HG02870 (cell line): ENCODE results near the gene ANKZF1.
"Not testable (repeated sequence)": the region's sequence is repeated elsewhere in the genome, so short reads cannot be mapped to it uniquely, and the experiment has no call there.

Experiments used
- ATAC-seq: cut with Tn5 transposase; IDR thresholded peaks from one replicate; pipeline ENCODE4 v1.9.1; 2021; ENCODE audit warnings: mild to moderate bottlenecking, moderate library complexity; ENCODE audit not compliant: unreplicated experiment

Gene ANKZF1

GRCh38 chr2:219229305-219230058, at the start of gene ANKZF1, which contains the start of gene ATG9A:
Gene ANKZF1 (plus strand): TSS chr2:219229806. CDS start chr2:219230258, 452 bp downstream.
Gene ATG9A (minus strand): TSS chr2:219229636. CDS start chr2:219228024, 1,612 bp downstream.
- peak; percentile 97 for ATAC-seq

GRCh38 chr2:219180961-219181360, 48.6 kb upstream of the ANKZF1 start:
- ATAC-seq, result no peak

GRCh38 chr2:219181531-219181930, 48.1 kb upstream of the ANKZF1 start:
- no peak for ATAC-seq

GRCh38 chr2:219182331-219183150, 47.1 kb upstream of the ANKZF1 start:
- no peak for ATAC-seq

GRCh38 chr2:219183151-219183772, 46.3 kb upstream of the ANKZF1 start:
- no peak for ATAC-seq

- no peak for ATAC-seq
These were observed 45.5 kb upstream of the ANKZF1 start for GRCh38 chr2:219184121-219184520.

- ATAC-seq, result peak; percentile 45
These were observed 42.7 kb upstream of the ANKZF1 start for GRCh38 chr2:219186754-219187456.

- no peak for ATAC-seq
These were observed 32.2 kb upstream of the ANKZF1 start for GRCh38 chr2:219197388-219197787.

GRCh38 chr2:219198974-219199373, 30.6 kb upstream of the ANKZF1 start:
- ATAC-seq, result no peak

GRCh38 chr2:219199470-219200211, 30.0 kb upstream of the ANKZF1 start:
- no peak for ATAC-seq

GRCh38 chr2:219200502-219201326, 28.9 kb upstream of the ANKZF1 start:
- not testable (repeated sequence) for ATAC-seq

- ATAC-seq, result not testable (repeated sequence)
These were observed 28.3 kb upstream of the ANKZF1 start for GRCh38 chr2:219201331-219201730.

GRCh38 chr2:219204425-219205164, 25.0 kb upstream of the ANKZF1 start:
- ATAC-seq, result no peak

GRCh38 chr2:219205165-219205538, 24.5 kb upstream of the ANKZF1 start:
- ATAC-seq, result no peak

GRCh38 chr2:219205981-219206327, 23.7 kb upstream of the ANKZF1 start:
- ATAC-seq, result no peak

GRCh38 chr2:219206328-219207133, 23.1 kb upstream of the ANKZF1 start, which contains the start of gene ZFAND2B:
Gene ZFAND2B (plus strand): TSS chr2:219206782. CDS start chr2:219206988, 206 bp downstream.
- peak; percentile 97 for ATAC-seq

GRCh38 chr2:219207134-219207883, 22.3 kb upstream of the ANKZF1 start:
- ATAC-seq, result no peak
